ENCODE measurements around the gene TMED9. TPM values are rescaled to one million over a fixed set of nuclear protein-coding genes. Genes with fewer than 3 reads are reported as not detected.

Gene TMED9
- total and polyA plus RNA-seq, 9 of the 15 experiments (the other 6 are each of a cell fraction or from before 2014, with no cell fraction given), result 43.7 to 301 (median 90.0) TPM

GRCh38 chr5:177547736-177548135 is 44.3 kb upstream of the TMED9 start:
- H3K27me3 ChIP-seq (ENCODE audit: control insufficient read depth in 2 of 2, insufficient read depth in 2 of 2, low read length in 2 of 2), result no peaks in the 10 kb centered on the region
- DNase-seq (ENCODE audit: extremely low read depth in 1 of 4, low spot score in 3 of 4), result no peak
- no peak for ATAC-seq
- H4K20me1 ChIP-seq (replicated peaks; ENCODE audit: control insufficient read depth, insufficient read depth, low read length), result peaks cover 11% of the 10 kb centered on the region; the same call in 1 of the 2 replicates
- ChIA-PET CTCF (ENCODE audit: low intra/inter-chr PET ratio) (no interaction called here), POLR2A (interaction anchor here (1.0 to 2.0 kb wide), 5 partner anchors 8 to 652 kb away, joined by 3 to 6 read pairs (median 3); no protein-coding TSS in a partner anchor)
- H2AFZ ChIP-seq (ENCODE audit: low read depth, low read length), result no peak overlapping the region
- no peak for FAIRE-seq
- H3K27ac ChIP-seq (ENCODE audit: extremely low read depth, low read depth, low read length), result no peak overlapping the region
- no peak for TF ChIP-seq FOXJ3 (CRISPR knock-in tag; IDR thresholded peaks at IDR 0.05)
- no peak for TF ChIP-seq ZBTB40 (IDR thresholded peaks at IDR 0.05)
- no peak for TF ChIP-seq ZBTB40 (CRISPR knock-in tag; IDR thresholded peaks at IDR 0.05)
- TF ChIP-seq CXXC5 (CRISPR knock-in tag; IDR thresholded peaks at IDR 0.05), result no peak
- intact Hi-C loops (cut with micrococcal nuclease) (no loop called here), in situ Hi-C loops (cut with MboI) (no loop called here)
- H3K9ac ChIP-seq (ENCODE audit: insufficient read depth in 1 of 2, low read depth in 2 of 2, low read length in 2 of 2), result peak overlapping the region in 1 of 2 experiments; percentile 65; a peak in 1 of 4 replicates
- H3K36me3 ChIP-seq (ENCODE audit: control insufficient read depth, insufficient read depth, low read length), result peaks cover 57% of the 10 kb centered on the region
- no peak overlapping the region for H3K4me3 ChIP-seq
- no TSS peak for BruUV-seq (replicated peaks)
- no peaks in the 10 kb centered on the region for H3K9me1 ChIP-seq (ENCODE audit: control insufficient read depth, insufficient read depth, low read length)
- H3K79me2 ChIP-seq (ENCODE audit: control insufficient read depth, insufficient read depth, low read length), result peaks cover 55% of the 10 kb centered on the region
- H3K4me2 ChIP-seq (ENCODE audit: insufficient read depth, low read length), result no peak overlapping the region
- peaks cover 0 to 9% of the 10 kb centered on the region in 2 experiments; a peak in 4 of 5 replicates for H3K4me1 ChIP-seq (replicated peaks in 1 of 2; ENCODE audit: control insufficient read depth in 2 of 2, insufficient read depth in 2 of 2, low read length in 2 of 2)
- 75% methylated on average over 3 of the region's 3 CpGs for whole genome bisulfite sequencing (ENCODE audit: insufficient coverage, low coverage, missing lambda C conversion rate)
- no peaks in the 10 kb centered on the region for H3K9me3 ChIP-seq (replicated peaks; ENCODE audit: control insufficient read depth, insufficient read depth, low read depth, low read length)

Measured in K562 (cell line).